ENCODE results near the gene PRSS56. TPM values are rescaled to one million over a fixed set of nuclear protein-coding genes. Genes with fewer than 3 reads are reported as not detected.

Gene PRSS56
- total RNA-seq, 1 donor from 2014 or later = not detected

- no peak overlapping the region for H3K27ac ChIP-seq
- Mint-ChIP-seq H3K36me3 (no peaks in the 10 kb centered on the region), H3K4me3 (peak overlapping the region; percentile 53), H3K27ac (no peak overlapping the region), H3K4me1 (peaks cover 22% of the 10 kb centered on the region), H3K9me3 (peaks cover 3% of the 10 kb centered on the region), H3K27me3 (ENCODE audit: insufficient read depth, low read depth) (peaks cover 21% of the 10 kb centered on the region)
- H3K27me3 ChIP-seq = peaks cover 18% of the 10 kb centered on the region
- peaks cover 4% of the 10 kb centered on the region for H4K20me1 ChIP-seq (ENCODE audit: low read depth)
- H3K79me2 ChIP-seq (ENCODE audit: low read depth) = no peaks in the 10 kb centered on the region
- DNase-seq (ENCODE audit: low spot score) = no peak
- H3F3A ChIP-seq (ENCODE audit: low read depth) = no peaks in the 10 kb centered on the region
- H3K4me2 ChIP-seq = no peak overlapping the region
- H3K9ac ChIP-seq = no peak overlapping the region
- peaks cover 22% of the 10 kb centered on the region for H3K4me1 ChIP-seq
- no peaks in the 10 kb centered on the region for H3K36me3 ChIP-seq
- H3K9me3 ChIP-seq (ENCODE audit: low read depth) = no peaks in the 10 kb centered on the region
- H3K4me3 ChIP-seq = no peak overlapping the region
- no peak for TF ChIP-seq EZH2 (IDR thresholded peaks at IDR 0.05)
- TF ChIP-seq, protein P1, sequence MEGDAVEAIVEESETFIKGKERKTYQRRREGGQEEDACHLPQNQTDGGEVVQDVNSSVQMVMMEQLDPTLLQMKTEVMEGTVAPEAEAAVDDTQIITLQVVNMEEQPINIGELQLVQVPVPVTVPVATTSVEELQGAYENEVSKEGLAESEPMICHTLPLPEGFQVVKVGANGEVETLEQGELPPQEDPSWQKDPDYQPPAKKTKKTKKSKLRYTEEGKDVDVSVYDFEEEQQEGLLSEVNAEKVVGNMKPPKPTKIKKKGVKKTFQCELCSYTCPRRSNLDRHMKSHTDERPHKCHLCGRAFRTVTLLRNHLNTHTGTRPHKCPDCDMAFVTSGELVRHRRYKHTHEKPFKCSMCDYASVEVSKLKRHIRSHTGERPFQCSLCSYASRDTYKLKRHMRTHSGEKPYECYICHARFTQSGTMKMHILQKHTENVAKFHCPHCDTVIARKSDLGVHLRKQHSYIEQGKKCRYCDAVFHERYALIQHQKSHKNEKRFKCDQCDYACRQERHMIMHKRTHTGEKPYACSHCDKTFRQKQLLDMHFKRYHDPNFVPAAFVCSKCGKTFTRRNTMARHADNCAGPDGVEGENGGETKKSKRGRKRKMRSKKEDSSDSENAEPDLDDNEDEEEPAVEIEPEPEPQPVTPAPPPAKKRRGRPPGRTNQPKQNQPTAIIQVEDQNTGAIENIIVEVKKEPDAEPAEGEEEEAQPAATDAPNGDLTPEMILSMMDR (IDR thresholded peaks at IDR 0.05) = no peak
- TF ChIP-seq EZH2phosphoT487 (IDR thresholded peaks at IDR 0.05) = no peak
- no peak overlapping the region for H2AFZ ChIP-seq (replicated peaks)
Observed at GRCh38 chr2:232496501-232497270, 23.5 kb upstream of the PRSS56 start.

GRCh38 chr2:232497348-232497747 is 22.8 kb upstream of the PRSS56 start:
- H3K4me1 Mint-ChIP-seq = peaks cover 26% of the 10 kb centered on the region
- peaks cover 3% of the 10 kb centered on the region for H3K9me3 Mint-ChIP-seq
- peaks cover 28% of the 10 kb centered on the region for H3K4me1 ChIP-seq
- H3K4me2 ChIP-seq = no peak overlapping the region
- H3K4me3 ChIP-seq = no peak overlapping the region
- H3K36me3 ChIP-seq = no peaks in the 10 kb centered on the region
- no peak for TF ChIP-seq EZH2 (IDR thresholded peaks at IDR 0.05)
- TF ChIP-seq, protein P1 (IDR thresholded peaks at IDR 0.05) = no peak
- TF ChIP-seq EZH2phosphoT487 (IDR thresholded peaks at IDR 0.05) = no peak
- H3K79me2 ChIP-seq (ENCODE audit: low read depth) = no peaks in the 10 kb centered on the region
- H3K36me3 Mint-ChIP-seq = no peaks in the 10 kb centered on the region
- no peaks in the 10 kb centered on the region for H3K9me3 ChIP-seq (ENCODE audit: low read depth)
- peaks cover 3% of the 10 kb centered on the region for H3F3A ChIP-seq (ENCODE audit: low read depth)
- no peak overlapping the region for H3K9ac ChIP-seq
- peaks cover 25% of the 10 kb centered on the region for H3K27me3 ChIP-seq
- H3K27ac ChIP-seq = no peak overlapping the region
- H3K4me3 Mint-ChIP-seq = no peak overlapping the region
- no peak for DNase-seq (ENCODE audit: low spot score)
- H2AFZ ChIP-seq (replicated peaks) = no peak overlapping the region
- H3K27me3 Mint-ChIP-seq (ENCODE audit: insufficient read depth, low read depth) = peaks cover 15% of the 10 kb centered on the region
- peaks cover 10% of the 10 kb centered on the region for H4K20me1 ChIP-seq (ENCODE audit: low read depth)
- H3K27ac Mint-ChIP-seq = no peak overlapping the region

DNA sequence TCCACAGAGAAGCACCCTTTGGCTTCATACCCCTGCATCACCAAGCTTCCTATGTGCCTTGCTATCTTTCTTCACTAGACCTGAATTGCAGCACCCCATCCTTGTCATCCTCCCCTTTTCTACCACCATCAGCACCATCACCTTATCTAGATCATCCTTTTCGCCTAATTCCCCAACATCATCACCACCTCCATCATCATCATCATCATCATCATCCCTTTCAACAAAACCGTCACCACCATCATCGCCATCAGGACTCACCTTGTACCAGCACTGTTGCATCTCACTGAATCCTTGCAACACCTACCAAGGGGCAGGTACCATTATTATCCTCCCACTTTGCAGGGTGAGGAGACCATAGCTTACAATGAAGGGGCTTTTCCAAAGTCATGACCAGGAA is 21.7 kb upstream of the PRSS56 start:
- H3K4me2 ChIP-seq = no peak overlapping the region
- peaks cover 36% of the 10 kb centered on the region for H3K27me3 ChIP-seq
- H2AFZ ChIP-seq (replicated peaks) = no peak overlapping the region
- no peaks in the 10 kb centered on the region for H3K79me2 ChIP-seq (ENCODE audit: low read depth)
- Mint-ChIP-seq H3K4me1 (peaks cover 29% of the 10 kb centered on the region), H3K27me3 (ENCODE audit: insufficient read depth, low read depth) (peaks cover 17% of the 10 kb centered on the region), H3K36me3 (no peaks in the 10 kb centered on the region), H3K4me3 (no peak overlapping the region), H3K9me3 (peaks cover 3% of the 10 kb centered on the region), H3K27ac (no peak overlapping the region)
- H3K9ac ChIP-seq = no peak overlapping the region
- TF ChIP-seq EZH2phosphoT487 (IDR thresholded peaks at IDR 0.05) = no peak
- TF ChIP-seq, protein P1 (IDR thresholded peaks at IDR 0.05) = no peak
- no peak for TF ChIP-seq EZH2 (IDR thresholded peaks at IDR 0.05)
- DNase-seq (ENCODE audit: low spot score) = no peak
- H3K36me3 ChIP-seq = no peaks in the 10 kb centered on the region
- H3F3A ChIP-seq (ENCODE audit: low read depth) = peaks cover 4% of the 10 kb centered on the region
- H3K4me3 ChIP-seq = no peak overlapping the region
- H4K20me1 ChIP-seq (ENCODE audit: low read depth) = peaks cover 14% of the 10 kb centered on the region
- H3K27ac ChIP-seq = no peak overlapping the region
- no peaks in the 10 kb centered on the region for H3K9me3 ChIP-seq (ENCODE audit: low read depth)
- peaks cover 31% of the 10 kb centered on the region for H3K4me1 ChIP-seq
